HS-27A (cell line): Measurements from ENCODE around the gene STXBP5.

Experiments used
- DNase-seq: peaks from one replicate; pipeline ENCODE4 v3.0.0-alpha.2; 2012; ENCODE audit warnings: low read depth, missing footprints

The STXBP5 gene

DNA sequence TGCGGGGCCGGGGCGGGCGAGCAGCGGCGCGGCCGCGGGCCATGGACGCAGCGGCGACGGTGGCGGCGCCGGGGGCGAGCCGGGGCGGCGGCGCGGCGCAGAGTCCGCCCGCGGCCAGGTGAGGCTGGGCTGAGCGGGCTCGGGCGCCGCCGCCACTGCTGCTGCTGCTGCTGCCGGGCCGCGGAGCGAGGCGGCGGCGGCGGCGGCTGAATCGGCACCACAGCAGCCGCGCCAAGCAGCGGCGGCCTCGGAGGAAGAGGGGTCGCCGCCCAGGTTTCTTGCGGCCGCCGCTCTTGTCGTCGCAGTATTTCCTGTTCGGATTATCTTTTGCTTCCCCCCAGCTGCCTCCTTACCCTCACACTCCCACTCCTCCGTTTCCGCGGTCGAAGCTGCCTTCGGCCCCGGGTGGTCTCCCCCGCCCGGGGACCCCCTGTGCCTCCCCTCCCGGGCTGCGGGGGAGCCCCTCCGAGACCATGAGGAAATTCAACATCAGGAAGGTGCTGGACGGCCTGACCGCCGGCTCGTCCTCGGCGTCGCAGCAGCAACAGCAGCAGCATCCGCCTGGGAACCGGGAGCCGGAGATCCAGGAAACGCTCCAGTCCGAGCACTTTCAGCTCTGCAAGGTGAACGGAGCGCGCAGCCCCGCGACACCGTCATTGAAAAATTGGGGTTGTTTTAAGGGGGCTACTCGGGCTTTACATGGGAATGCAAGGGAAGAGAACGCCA, at the start of gene STXBP5:
Gene STXBP5, plus strand, starts transcription at position 358 of the 726 bp plus-strand sequence. Its CDS starts 116 bp downstream, at position 474.
- DNase-seq, result no peak

DNA sequence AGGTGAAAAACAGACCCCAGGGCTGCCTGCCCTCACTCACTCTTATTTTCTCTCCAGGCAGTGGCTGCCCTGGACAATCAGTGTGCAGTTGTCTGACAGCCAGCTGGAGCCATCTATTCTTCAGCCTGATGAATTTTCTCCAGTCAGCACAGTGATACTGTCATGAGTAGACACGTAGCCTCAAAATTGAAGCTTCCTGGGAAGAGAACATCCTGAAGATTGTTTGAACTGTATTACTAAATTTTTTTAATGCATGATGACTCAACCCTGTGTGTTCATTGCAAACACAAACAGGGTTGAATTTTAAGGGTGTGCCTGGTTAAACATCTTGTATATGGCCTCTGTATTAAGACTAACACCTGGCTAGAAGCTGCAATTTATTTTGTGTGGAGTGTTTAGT, 49.8 kb upstream of the STXBP5 start:
- no peak for DNase-seq

DNA sequence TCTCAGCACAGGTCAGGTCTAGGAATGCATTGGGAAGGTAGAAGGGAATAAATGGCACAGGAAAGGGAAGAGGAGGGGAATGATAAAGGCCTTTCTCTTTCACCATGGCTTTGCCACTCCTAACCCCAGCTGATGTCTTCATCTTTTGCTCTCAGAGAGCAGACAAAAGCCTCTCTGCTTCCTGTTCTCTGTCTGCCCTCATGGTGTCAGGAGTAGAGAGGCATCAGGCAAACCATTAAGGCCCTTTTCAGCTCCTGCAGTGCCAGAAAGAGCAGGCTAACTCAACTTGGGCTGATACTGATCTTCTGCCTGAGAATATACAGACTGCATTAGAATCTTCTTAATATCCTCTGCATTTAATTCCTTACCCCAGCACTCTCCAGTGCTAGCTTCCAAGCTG, 48.0 kb upstream of the STXBP5 start:
- no peak for DNase-seq

DNA sequence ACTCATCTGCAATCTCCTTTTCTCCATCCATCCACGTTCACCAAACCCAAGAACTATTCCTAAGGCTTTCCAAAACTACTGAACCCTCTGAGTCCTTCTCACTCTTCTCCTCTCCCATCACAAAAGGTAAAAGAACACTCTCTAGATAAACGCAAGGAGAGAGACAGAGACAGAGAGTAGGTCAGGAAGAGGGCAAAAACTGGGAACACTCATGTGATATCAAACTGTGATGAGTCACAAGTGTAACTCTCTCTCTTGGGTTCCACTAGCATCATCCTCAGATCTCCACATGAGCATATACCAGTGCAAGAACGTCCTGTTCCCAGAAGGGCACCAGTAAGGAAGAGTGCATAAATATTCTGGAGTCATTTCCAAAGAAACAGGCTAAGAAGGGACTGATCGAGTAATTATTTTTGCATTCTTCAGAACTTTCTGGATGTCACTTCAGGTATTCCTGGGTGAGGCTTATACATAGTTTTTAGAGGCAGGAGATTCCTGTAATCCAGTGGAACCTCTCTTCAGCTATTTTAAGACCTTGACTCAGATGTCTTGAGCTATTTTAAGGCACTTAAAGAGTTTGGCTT, 47.3 kb upstream of the STXBP5 start:
- no peak for DNase-seq

DNA sequence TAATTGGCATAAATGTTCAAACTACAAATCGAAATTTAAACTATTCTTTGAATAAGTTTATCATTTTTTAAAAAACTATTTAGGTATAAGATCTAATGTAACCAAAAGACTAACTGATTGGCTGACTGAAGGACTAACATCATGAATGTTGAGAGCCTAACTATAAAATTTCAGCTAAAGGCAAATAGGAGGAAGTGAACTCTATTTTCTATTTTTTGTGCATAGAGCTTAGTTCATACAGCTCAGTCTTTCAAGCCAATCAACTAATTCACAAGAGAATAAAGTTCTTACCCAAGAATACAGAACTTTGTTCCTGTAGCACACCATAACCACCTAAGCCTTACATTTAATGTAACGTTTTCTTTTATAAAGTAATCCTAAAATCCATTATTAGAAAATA, 46.3 kb upstream of the STXBP5 start:
- DNase-seq, result no peak

DNA sequence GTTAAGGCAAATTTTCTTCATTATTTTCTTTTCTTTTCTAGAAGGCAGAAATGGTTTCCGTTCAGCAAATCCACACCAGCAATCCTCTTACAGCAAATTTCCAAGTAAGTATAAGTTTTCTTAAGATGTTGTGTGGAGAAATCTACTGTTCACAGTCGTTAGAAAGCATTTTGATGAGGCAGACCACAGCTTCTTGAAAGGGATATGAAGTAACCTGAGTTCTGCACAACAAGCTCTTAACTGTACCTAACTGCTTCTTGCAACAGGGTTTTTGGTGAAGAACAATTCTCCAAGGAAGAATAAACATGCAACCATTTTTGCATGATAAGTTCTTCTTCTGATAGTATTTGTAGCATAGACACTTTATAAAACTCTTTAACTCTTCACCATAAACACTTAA, 45.3 kb upstream of the STXBP5 start:
- DNase-seq, result no peak

DNA sequence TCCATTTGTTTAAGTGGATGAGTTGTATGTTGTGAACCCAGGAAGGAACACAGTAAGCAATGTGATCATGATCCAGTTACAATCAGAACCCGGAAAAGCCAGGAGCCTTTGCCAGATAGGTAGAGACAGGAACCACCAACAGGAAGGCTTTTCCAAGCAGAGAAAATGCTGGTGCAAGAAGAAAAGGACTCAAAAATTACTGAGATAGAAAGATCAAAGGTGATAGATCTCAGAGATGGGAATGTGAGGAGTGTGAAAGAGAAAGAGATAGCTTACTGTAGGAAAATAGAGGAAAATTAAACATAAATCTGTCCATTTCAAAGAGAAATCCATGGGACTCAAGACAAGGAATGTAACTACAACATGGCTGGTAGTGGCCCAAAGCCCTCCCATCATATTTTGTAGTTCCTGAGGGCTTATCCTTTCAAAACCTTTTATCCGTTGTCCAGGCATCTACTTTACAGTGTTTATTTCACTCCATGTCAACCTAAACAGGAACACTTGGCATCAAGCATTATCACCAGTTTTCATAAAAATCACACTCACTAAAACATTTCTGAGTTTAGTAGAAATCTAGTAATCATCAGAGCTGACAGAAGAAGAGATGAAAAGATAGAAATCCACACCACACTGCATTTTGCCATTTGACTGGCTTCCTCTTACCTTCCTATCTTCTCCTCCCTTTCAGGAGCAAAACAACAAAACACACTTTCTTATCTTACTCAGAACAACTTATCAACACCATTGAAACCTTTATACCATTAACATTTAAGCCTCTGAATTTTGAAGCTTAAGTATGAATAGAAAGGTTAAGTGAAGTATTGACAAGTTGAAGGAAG, 44.5 kb upstream of the STXBP5 start:
- DNase-seq, result no peak

DNA sequence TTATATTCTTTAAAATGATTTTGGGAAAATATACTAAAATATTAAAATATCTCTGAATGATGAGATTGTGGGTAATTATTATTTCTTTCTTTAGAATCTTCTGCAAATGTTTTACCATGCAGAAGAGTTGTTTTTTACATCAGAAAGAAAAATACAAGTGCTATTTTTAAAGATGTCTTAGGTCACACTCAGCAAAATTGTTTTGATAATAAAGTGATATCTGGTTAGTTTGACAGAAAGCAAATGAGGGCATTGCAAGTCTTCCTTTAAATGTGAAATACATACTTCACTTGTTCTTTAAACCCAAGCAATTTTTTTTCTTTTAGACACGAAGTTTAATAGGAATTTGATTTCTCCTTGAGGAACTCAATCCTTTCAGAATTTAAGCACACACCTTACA, 43.6 kb upstream of the STXBP5 start:
- DNase-seq, result no peak

DNA sequence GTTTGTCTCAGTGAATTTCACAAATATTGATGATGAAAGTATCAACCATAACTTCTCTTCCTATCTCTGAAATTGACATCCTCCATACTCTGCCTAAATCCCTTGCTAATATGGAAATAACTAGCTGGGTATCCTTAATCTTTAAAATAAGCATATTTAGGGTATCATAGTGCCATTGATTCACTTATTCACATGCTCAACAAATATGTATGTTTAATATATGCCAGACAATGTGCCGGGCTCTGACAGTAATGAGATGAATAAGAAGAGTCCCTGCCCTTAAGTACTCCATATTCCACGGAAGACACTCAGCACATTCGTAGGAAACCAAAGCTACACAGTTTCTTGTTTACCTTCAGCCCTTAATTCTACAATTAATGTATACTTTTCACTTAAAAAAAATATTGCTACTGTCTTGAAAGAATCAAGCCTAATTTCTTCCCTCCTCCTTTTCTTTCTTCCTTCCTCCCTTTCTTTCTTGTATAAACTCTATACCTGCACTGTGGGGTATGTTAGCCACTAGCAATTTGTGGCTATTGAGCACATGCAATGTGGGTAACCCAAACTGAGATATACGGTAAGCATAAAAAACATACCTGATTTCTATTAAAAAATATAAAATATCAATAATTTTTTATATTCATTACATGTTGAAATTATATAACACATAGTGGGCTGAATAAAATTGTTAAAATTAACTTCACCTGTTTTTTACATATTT, 42.8 kb upstream of the STXBP5 start:
- DNase-seq, result no peak

DNA sequence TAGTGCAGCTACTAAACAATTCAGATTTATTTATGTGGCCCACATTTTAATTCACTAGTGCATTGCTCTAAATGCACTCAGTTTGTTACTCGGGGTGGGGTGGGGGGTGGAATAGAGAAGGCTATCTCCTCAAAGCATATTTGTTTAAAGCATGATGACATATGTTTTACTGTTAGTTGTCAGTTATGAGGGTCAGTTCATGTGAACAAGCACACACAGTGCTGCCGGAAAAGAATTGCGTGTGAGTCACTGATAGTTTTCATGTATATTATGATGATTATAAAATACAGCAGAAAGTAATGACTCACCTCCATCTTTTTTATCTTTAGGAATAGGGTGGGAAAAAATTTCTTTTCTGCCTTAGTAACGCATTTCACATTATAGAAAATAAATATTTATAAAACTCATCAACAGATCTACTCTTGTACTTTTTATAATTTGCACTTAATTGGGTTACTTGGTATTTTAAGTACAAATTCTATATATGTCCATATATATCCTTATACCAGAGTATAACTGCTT, 42.2 kb upstream of the STXBP5 start:
- DNase-seq, result no peak

DNA sequence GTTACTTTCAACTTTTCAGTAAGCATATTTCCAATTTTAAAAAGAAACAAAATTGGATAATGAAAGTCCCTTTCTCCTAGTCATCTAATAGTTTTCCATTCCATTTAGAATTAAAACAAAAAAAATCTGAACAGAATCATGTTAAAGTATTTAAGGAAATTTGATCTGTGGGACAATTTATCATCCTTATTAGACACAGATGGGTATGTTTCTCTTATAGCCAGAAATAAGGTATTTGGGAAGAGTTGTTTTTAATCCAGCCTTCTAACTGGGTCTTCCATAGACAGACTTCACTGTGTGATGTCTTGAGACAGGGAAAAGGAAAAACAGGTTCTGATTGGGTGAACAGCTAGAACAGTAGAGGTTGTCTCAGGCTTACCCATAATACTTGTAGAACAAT, 39.5 kb upstream of the STXBP5 start:
- no peak for DNase-seq

DNA sequence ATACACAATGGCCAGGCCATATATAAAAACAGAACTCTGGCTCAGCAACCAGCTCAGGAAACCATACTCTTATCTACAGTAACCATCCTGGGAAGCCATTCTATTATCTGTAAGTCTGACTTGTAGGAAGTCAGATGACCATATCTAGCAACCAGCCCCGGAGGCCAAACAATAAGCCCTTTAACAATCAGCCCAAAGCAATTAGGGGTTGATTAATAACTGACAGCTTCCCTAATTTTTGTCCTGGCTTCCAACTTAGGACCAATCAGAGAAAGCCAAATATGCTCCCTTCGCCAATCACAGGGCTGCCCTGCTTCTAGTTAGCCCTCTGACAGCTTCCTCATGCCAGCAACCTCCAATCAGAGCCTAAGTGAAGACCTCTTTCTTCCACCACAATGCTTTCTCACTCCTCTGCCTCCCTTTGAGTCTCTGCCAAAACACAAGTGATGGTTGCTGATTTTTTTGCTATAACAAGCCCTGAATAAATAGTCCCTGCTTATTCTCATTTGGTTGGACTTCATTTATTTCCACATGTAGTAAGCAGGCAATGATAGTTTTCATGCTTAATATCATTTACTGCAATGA, 37.8 kb upstream of the STXBP5 start:
- no peak for DNase-seq

DNA sequence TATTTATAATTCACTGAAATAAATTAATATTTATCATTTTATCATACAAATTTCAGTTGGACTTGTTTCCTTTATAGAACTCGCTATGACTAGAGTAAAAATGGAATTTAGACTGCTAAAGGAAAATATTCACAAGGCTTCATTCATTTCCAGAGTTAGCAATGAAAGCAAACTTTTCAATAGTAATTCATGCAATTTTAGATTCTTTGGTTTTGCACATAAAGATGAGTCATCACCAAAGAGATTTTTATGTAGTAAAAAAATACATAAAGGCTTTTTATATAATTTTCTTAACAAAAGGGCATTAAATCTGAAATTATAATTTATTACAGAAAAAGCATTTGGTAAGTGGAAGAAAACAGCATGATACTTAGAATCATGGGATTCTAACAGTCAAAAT, 37.2 kb upstream of the STXBP5 start:
- DNase-seq, result no peak

DNA sequence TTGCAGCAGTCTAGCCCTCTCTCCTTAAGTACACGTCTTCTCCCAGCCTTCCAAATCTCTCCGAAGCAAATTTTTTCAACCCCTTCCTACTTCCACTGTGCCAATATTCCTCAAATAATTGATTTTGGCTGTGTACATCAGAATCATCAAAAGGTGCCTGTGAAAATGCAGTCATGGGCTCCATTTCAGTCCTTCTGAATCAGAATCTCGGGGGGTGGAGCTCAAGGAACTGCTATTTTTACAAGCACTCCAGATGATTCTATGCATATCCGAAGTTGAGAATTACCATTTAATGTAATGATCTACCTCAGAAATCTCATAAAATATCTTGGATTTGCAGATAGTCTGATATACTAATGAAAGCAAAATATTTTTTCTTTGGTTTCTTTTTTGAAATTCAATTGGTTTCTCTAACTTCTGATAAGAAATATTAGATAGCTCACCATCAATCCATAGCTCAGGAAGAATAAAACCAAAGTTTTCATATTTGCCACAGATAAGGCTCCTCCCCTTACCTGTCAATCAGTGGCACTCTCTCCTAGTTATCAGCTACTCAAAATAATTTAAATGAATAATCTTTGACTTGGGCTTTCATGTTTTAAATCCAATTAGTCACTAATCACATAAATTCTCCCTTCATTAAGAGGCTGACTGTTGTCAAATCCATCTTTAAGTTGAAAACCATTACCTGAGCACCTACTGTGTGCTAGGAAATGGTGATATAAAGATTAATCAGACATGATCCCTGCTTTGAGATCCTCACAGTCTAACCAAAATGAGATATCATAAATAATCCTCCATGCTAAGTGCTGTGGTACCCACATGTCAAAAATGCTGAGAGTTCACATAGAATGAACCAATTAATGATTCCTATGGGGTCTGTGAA, 36.4 kb upstream of the STXBP5 start:
- no peak for DNase-seq

DNA sequence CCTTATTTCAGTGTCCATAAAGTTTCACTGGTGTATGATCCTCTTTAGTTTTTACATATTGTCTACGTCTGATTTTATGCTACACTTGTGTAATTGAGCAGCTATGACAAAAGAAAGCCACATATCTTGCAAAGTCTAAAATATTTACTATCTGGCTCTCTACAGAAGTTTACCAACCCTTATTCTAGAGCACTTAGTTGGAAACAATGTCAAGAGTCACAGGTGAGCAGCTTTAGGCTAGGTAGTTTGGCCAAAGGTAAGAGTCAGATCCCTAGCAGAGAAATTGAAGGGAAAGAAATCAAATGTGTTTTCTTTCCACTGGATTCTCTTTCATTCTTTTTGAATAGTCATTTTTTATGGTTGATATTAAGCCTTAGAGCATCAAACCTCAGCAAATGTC, 34.7 kb upstream of the STXBP5 start:
- no peak for DNase-seq

DNA sequence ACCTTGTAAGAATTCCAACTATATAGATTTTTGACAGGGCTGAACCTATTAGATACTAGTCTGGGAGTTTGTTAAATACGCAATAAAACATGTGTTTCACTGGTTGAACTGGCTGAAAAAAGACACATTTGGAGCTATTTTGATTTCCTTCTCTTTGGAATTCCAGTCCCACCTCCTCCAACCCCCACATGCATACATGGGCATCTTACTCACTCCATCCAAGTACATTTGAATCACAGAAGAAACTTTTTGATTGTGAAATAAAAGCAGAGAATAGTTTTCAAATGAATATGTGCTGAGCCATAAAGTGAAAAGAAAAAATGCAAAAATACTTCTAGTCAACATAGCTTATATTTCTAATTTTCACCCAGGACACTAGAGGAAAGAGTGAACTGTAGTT, 33.9 kb upstream of the STXBP5 start:
- peak; percentile 82 for DNase-seq

DNA sequence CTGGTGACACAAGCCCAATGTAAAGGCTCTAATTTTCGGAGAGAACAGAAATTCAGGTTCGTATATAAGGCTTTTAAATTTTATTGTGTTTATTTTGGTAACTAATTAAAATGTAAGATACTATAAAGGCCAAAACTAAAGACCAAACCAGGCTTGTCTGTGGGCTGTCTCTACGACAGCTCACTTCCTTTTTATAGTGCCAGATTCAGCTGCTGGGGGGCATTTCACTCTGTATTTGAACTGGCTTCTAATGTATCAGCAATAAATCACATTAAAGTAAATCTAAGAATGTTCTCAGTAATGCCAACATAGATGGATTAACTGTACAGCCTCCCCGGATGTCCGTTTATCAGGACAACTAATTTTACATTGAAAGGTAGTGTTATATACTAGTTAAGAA, 31.1 kb upstream of the STXBP5 start:
- no peak for DNase-seq

DNA sequence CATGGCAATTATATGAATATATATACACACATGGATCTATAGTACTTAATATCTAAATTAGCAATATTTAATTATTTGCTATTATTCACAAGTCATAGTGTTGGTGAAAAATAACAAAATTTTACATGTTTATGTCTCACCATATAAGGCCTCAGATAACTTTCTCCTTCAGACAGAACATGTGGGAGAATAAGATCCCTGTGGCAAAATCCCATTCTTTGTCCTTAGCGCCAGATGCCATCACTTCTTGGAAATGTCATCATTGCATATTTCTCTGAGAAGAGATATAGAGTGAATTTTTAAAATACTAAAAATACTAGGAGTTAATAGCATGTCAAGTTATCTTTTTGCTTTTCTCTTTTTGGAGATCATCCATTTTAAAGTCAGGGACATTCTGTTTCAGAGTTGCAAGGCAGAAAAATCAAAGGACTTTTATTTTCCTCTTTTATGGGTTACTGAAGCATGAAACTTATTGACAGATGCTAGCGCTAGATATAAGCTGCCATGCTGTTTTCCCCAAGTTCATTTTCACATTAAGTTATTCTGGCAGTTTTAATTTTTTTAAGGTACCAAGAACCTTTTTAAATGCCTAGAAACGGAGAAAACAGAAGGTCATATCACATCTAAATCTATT, 30.4 kb upstream of the STXBP5 start:
- no peak for DNase-seq

DNA sequence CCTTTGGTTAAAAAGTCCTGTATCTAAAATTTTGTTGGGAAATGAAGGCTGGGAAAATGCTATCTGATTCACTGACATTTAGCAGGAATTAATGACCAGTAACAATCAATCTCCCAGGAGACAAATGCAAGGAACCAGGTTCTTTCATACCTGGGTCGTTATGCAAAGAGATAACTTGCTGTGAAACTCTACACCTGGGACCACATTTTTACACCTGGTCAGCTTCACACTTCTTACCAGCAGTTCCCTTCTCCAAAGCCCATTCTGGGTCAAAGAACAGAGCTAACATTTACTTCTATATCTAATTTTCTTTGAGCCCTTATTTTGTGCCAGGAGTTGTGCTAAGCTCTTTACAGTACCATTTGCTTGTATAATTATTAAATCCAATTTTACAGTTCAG, 27.4 kb upstream of the STXBP5 start:
- DNase-seq, result no peak

DNA sequence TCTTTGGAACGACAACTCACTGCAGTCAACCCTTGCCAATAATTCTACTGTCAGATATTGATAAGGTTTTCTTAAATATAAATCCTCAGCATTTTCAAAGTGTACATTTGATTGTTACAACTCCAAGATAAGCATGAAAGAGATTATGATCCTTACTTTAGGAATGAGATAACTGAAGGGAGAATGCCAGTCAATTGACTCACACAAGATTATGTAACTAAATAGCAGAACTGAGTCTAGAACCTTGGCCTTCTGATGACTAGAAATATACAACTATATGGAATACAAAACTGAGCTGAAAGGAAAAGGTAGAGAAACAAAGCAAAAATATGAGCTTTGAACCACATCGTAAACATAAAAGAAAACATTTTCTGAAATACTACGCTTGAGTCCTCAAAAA, 26.9 kb upstream of the STXBP5 start:
- no peak for DNase-seq
